Vagina (tissue), 2 donors: Measurements from ENCODE around the gene PDE3A.

Experiments
- POLR2AphosphoS5 ChIP-seq, 2 donors: sonication (generic); formaldehyde crosslinking; IDR thresholded peaks; one replicate each; pipeline ENCODE4 v1.9.0; 2017; ENCODE audit warnings: antibody characterized with exemption in 2 of 2, mild to moderate bottlenecking in 2 of 2, low read depth in 1 of 2; ENCODE audit not compliant: insufficient read depth in 1 of 2
- TF ChIP-seq, protein P1 (sequence below), 3 experiments: fragments of 450-650 bp in 2 of 3; fragments of 200-600 bp in 1 of 3; sonication (generic) in 1 of 3; IDR thresholded peaks; one replicate each; pipeline ENCODE4 v1.5.1; 2017 to 2019; ENCODE audit warnings: antibody characterized with exemption in 3 of 3, mild to moderate bottlenecking in 2 of 3, moderate library complexity in 2 of 3

DNA sequence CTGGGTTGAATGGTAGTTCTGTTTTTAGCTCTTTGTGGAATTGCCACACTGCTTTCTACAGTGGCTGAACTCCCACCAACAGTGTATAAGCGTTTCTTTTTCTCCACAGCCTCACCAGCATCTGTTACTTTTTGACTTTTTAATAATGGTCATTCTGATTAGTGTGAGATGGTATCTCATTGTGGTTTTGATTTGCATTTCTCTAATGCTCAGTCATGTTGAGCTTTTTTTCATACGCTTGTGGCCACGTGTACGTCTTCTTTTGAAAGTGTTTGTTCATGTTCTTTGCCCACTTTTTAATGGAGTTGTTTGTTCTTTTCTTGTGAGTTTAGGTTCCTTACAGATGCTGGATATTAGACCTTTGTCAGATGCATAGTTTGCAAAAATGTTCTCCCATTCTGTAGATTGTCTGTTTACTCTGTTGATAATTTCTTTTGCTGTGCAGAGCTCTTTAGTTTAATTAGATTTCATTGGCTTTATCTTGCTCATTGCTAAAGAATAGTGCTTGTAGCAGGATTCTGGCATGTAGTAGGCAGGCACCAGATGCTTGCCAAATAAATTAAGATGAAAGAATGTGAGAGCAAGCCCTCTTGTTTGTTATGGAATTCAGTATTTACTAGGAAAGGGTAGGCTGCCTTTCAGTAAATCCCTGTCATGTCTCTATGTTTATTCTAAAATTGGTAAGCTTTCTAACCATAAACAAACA lies 86.8 kb downstream of the PDE3A start:
- TF ChIP-seq, protein P1, sequence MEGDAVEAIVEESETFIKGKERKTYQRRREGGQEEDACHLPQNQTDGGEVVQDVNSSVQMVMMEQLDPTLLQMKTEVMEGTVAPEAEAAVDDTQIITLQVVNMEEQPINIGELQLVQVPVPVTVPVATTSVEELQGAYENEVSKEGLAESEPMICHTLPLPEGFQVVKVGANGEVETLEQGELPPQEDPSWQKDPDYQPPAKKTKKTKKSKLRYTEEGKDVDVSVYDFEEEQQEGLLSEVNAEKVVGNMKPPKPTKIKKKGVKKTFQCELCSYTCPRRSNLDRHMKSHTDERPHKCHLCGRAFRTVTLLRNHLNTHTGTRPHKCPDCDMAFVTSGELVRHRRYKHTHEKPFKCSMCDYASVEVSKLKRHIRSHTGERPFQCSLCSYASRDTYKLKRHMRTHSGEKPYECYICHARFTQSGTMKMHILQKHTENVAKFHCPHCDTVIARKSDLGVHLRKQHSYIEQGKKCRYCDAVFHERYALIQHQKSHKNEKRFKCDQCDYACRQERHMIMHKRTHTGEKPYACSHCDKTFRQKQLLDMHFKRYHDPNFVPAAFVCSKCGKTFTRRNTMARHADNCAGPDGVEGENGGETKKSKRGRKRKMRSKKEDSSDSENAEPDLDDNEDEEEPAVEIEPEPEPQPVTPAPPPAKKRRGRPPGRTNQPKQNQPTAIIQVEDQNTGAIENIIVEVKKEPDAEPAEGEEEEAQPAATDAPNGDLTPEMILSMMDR (IDR thresholded peaks at IDR 0.05): no peak
- TF ChIP-seq POLR2AphosphoS5 (IDR thresholded peaks at IDR 0.05; ENCODE audit: insufficient read depth in 1 of 2, low read depth in 1 of 2): no peak
